NT2/D1 (cell line): ENCODE measurements around the gene CASP10.

Experiments
- SUZ12 ChIP-seq: IDR thresholded peaks from 2 replicates; pipeline ENCODE4 v1.6.1; 2011; ENCODE audit not compliant: insufficient read length, insufficient read depth; ENCODE audit errors: extremely low read depth
- YY1 ChIP-seq: IDR thresholded peaks from 2 replicates; pipeline ENCODE4 v1.6.1; 2011; ENCODE audit not compliant: insufficient read length, insufficient read depth
- ZNF274 ChIP-seq: IDR thresholded peaks from 2 replicates; pipeline ENCODE4 v1.6.1; 2011; ENCODE audit warnings: mild to moderate bottlenecking, low read depth, low read length

GRCh38 chr2:201136889-201137321 is 46.0 kb upstream of the CASP10 start:
- TF ChIP-seq ZNF274 (no peak), YY1 (no peak), SUZ12 (no peak)
